Right lung (tissue), 5 donors: Measurements from ENCODE around the gene LIN37. TPM values are rescaled to one million over a fixed set of nuclear protein-coding genes. Genes with fewer than 3 reads are reported as not detected.
"Not testable (repeated sequence)": the region's sequence is repeated elsewhere in the genome, so short reads cannot be mapped to it uniquely, and the experiment has no call there.

Source experiments
- DNase-seq, 2 donors: peaks; one replicate each; pipeline ENCODE4 v3.0.0-alpha.2; 2013
- polyA plus RNA-seq, 5 donors: library from polyadenylated mRNA; unstranded; fragments of 120-200 nt; gene quantifications; one replicate each; pipeline versions ENCODE4 v1.2.1 to v1.2.3, GENCODE V29; 2013; ENCODE audit warnings: inconsistent platforms in 1 of 5, low replicate concordance in 1 of 5; ENCODE audit not compliant: insufficient read length in 5 of 5, insufficient read depth in 1 of 5

The LIN37 gene
- polyA plus RNA-seq, 5 donors, result 8.2 to 14.4 (median 9.6) TPM

- DNase-seq, result no peak
These were observed 3.7 kb downstream of the LIN37 start for GRCh38 chr19:35751839-35752745.

DNA sequence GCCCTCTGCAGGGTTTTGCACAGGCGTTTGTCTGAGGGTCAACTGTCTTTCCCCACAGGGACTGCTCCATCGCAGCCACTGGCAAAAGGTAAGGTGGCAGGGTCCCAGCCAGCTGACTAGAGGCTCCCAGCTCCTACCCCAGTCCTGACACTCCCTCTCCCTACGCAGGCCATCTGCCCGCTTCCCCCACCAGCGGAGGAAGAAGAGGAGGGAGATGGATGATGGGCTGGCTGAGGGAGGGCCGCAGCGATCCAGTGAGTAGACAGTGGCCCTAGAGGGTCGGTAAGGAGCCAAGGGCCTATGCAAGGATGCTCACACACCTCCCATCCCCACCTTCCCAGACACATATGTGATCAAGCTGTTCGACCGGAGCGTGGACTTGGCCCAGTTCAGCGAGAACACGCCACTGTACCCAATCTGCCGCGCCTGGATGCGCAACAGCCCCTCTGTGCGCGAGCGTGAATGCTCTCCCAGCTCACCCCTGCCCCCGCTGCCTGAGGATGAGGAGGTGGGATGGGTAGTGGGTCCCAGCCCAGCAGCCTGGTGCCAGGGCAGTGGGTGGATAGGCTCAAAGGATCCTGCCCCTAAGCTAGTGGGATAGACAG, 4.5 kb downstream of the LIN37 start:
- no peak for DNase-seq

DNA sequence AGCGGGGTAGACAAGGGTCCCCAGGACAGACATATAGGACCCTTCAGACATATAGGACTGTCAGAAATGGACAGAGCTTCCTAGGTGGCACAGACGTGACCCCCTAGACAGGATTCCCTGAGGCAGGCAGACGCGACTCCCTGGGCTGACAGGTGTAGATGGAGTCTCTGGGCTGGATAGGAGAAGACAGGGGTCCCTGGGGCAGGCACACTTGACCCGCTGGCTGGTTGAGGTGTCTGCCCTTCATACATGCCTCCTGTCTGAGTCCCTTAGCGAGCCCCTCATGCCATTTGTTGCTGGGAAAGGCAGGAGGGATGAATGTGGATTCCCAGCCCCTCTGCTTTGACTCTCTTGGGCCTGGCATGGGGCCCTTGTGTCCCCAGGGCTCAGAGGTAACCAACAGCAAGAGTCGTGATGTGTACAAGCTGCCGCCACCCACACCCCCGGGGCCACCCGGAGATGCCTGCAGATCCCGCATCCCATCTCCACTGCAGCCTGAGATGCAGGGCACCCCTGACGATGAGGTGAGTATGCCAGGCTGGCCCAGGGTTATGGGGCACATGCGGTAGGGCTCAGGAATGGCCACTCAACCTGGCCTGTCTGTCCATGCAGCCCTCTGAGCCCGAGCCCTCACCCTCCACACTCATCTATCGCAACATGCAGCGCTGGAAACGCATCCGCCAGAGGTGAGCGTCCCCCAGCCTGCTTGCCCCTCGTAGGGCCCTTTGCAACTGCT, 5.4 kb downstream of the LIN37 start:
- no peak for DNase-seq

DNA sequence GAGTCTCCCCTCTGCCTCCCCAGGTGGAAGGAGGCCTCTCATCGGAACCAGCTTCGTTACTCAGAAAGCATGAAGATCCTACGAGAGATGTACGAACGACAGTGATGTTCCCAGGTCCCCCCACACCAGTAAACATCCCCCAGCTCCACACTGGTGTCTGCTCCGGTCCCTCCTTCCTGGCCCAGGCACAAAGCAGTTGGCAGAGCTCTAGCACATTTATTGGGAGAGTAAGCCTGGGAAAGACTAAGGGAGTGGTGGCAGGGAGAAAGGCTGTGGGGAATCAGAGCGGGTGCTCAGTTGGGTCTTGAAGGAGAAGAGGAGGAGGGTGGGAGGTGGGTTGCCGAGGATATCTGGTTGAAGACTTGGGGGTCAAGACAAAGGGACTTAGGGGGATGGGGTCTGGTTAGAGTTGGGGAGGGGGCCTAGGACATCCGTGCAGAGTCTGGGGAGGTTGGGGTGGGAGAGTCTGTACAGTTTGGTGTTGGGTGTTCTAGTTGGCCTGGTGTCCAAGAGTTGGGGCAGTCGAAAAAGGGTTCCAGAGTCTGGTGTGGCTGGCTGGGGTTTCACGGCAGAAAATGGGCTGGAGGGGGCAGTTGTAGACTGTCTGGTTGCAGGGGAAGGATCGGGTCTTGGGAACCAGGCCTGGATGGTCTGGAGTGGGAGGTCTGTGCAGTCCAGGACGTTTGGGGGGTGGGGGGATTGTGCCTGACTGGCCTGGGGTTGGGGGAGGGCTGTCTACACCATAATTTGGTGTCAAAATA, 6.2 kb downstream of the LIN37 start:
- DNase-seq, result no peak

DNA sequence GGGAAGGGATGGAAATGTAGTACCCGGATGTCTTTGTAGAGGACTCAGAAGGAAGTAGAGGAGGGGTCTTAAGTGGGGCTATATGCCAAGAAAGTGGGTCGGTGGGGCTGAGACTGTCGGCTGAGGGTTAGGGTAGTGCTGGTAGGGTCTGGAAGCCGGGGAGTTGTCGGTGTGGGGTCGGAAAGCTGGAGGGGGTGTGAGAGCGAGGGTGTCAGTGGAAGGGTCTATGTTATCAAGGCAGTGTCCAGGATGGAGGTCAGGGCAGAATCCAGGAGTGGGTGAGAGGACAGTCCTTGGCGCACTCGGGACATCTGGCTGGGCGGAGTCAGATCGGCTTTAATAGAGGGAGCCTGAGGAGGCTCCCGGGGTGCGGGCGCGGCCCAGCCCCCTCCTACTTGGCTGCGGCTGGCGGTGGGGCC, 6.8 kb downstream of the LIN37 start:
- DNase-seq, result no peak

DNA sequence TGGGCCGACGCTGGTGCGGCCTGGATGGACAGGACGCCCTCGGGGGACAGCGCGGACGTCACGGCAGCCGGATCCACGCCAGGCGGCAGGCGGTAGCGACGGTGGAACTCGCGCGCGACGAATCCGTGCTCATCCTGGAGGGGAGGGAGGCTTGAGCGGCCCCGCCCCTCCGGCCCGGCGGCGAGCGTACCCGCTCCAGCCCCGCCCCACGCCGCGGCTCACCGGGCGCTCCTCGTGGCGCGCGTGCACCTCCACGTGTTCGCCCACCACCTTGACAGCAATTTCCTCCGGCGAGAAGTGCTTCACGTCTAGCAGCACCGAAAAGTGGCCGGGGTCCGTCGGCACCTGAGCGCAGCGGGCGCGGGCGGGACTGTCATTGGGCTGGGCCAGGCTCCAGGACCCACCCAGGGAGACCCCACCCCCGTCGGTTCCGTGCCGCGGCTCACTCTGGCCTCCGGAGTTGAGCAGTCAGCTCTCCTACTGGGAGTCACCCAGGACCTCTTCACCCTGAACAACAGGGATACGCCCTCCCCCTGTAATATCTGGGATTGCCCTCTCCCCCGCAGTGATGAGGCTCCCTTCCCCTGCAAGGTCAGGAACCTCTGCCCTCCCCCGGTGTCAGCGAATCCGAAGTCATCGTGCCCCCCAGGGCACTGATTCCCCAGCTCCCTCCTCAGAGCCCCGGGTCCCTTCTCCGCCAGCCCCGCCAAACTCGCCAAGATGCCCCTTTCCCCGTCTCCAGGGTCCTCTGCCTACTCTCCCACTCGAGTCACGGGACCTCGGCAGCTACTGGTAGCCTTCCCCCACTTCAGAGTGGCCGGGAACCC, 7.4 kb downstream of the LIN37 start:
- DNase-seq, result peak; percentile 44 to 53

DNA sequence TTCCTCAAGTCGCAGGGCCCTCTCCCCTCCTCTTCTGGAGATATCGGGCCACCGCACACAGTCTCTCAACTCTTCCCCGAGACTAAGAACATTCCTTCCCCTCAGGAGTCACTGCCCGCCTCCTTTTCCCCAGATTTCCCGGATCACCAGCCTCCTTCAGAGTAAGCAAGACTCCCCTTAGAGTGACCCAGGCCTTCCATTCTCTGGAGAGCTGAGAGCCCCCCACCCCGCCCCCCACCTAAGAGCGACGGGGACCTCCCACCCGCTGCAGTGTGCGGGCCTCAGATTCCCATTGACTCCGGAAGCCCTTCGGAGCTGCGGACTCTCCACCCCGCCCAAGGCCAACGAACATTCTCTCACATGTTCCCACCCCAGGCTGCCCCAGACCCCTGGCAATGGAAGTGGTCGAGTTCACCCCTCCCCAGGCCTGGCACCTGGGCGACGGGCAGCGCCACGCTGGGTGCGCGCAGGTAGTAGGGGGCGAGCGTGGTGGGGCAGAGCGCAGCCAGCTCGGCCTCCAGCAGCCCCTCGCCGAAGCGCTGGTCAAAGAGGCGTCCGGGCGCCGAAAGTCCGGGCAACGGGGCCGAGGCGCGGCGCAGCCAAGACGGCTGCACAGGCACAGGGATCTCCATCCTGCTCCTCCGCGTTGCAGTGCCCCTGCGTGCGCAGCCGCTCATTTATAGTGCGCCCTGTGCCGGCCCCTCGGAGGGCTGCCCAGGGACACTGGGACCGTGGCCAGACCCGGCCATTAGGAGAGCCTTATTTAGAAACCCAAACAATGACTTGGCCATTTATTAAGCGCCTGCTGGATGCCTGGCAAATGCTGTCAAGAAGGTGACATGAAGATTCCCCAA, 8.2 kb downstream of the LIN37 start, which contains the start of gene HSPB6:
Gene HSPB6 (minus strand): TSS at position 653 of the 854 bp plus-strand sequence. CDS start 21 bp downstream, at position 632.
- DNase-seq, result peak; percentile 80

DNA sequence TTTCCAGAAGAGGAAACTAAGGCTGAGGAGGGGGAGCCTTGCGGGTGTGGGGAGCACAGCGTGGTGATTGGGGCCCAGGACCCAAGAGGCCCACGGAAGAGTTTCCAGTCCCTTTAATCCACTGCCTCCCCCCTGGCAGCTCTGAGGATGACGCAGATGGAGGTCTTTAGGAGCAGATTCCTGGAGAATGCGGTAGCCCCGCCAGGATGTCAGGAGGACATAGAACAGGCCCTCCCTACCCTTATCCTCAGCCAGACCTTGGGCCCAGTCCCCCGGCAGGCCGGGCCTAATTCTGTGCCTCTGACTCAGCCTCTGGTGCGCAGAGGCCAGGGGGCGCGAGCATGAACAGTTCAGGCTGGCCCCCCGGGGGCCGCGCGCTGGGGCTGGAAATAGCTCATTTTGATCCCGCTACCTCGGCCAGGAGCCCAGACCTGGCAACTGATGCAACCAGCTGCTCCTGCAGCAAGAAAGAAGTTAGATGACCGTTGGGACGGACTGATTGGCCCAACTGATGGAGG, 8.9 kb downstream of the LIN37 start:
- peak; percentile 87 to 88 for DNase-seq

DNA sequence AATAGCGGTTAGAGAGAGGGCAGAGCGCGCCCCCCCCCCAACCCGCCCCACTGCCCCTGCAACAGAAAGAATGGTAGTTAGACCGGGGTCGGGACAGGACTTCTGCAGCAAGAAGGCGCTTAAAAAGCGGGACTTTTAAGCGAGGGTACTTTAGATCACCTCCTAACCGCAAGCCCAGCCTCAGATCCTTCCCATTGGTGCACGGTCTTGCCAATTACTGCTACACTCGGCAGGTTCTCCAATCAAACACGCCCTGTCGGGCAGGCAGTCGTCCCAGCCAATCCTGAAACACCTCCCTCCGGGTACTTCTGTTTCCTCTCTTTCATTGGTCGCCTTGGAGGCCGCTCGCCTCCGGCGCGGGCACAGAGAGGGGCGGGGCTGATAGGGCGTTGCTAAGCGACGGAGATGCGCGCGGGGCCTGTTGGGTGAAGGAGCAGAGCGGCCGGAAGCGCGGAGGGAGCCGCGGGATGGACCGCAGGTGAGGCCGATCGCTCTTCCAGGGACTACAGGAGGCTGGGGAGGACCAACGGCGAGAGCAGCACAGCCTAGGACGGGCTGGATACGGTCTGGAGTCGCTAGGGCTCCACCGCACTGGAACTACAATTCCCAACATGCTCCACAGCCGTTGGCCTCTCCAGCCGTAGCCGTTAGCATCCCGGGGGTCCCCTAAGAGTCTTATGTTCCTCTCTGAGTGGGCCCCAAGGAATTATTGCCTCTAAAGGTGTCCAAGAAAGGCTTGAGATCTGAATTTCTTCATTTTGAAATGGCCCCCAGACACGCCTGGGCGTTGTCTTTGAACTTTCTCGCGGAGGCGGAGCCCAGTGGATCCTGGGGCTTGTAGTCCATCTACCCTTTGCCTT, 9.6 kb downstream of the LIN37 start, which contains the start of gene PROSER3:
Gene PROSER3 (plus strand): TSS at position 428 of the 860 bp plus-strand sequence. CDS start 40 bp downstream, at position 468.
- DNase-seq, result peak; percentile 97 to 98

DNA sequence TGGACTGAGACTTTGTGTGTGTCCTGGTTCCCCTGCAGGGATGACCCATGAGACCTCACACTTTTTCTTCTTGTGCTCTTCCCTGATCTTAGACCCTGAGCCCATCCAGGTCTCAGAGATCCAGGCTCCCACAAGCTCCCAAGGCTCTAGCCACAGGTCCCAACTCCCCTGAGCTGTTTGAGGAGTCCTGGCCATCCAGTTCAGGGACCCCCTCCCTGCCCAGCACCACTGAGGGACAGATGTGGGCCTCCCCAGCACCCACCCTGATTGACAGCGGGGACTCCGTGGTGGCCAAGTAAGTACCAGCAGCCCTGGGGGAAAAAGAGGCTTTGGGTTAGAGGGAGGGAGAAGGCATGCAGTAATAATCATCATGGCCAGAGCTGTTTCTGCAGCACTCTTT, 11.3 kb downstream of the LIN37 start:
- DNase-seq, result no peak

GRCh38 chr19:35760711-35761349, 12.5 kb downstream of the LIN37 start:
- no peak for DNase-seq

GRCh38 chr19:35764432-35765315, 16.3 kb downstream of the LIN37 start:
- no peak for DNase-seq

GRCh38 chr19:35766571-35767104, 18.3 kb downstream of the LIN37 start:
- DNase-seq, result no peak

GRCh38 chr19:35767288-35768081, 19.1 kb downstream of the LIN37 start:
- peak in 1 of 2 donors; percentile 26 for DNase-seq

GRCh38 chr19:35768082-35768421, 19.7 kb downstream of the LIN37 start:
- no peak for DNase-seq

- not testable (repeated sequence) for DNase-seq
These were observed 24.0 kb downstream of the LIN37 start for GRCh38 chr19:35772362-35772761.
